H9 (cell line): ENCODE measurements around the gene CSMD2. TPM values are rescaled to one million over a fixed set of nuclear protein-coding genes. Genes with fewer than 3 reads are reported as not detected.

Source experiments
- DNase-seq: peaks from one replicate; pipeline ENCODE4 v3.0.0-alpha.2; 2017
- H2AFZ ChIP-seq: one replicate; pipeline ENCODE4 v1.6.1; 2013; ENCODE audit warnings: mild to moderate bottlenecking, low read length, control low read depth, moderate library complexity
- H2AK5ac ChIP-seq: 2 replicates; pipeline ENCODE4 v1.6.1; 2013; ENCODE audit warnings: low read length, control low read depth, mixed read lengths; ENCODE audit not compliant: insufficient read length
- H2BK120ac ChIP-seq: one replicate; pipeline ENCODE4 v1.6.1; 2013; ENCODE audit warnings: low read depth, mild to moderate bottlenecking, low read length, control low read depth, inconsistent platforms; ENCODE audit not compliant: poor library complexity, severe bottlenecking
- H2BK12ac ChIP-seq: 2 replicates; pipeline ENCODE4 v1.6.1; 2013; ENCODE audit warnings: low read length, control low read depth, mixed read lengths, low read depth; ENCODE audit not compliant: insufficient read length
- H2BK15ac ChIP-seq: 2 replicates; pipeline ENCODE4 v1.6.1; 2013; ENCODE audit warnings: low read depth, low read length, control low read depth
- H2BK20ac ChIP-seq: one replicate; pipeline ENCODE4 v1.6.1; 2013; ENCODE audit warnings: low read depth, mild to moderate bottlenecking, low read length, control low read depth, inconsistent platforms; ENCODE audit not compliant: poor library complexity, severe bottlenecking
- H2BK5ac ChIP-seq: 2 replicates; pipeline ENCODE4 v1.6.1; 2013; ENCODE audit warnings: low read length, control low read depth, mixed read lengths; ENCODE audit not compliant: insufficient read length
- H3K14ac ChIP-seq: 2 replicates; pipeline ENCODE4 v1.6.1; 2013; ENCODE audit warnings: low read length, control low read depth; ENCODE audit not compliant: insufficient read depth
- H3K18ac ChIP-seq: 2 replicates; pipeline ENCODE4 v1.6.1; 2013; ENCODE audit warnings: low read depth, mild to moderate bottlenecking, mixed read lengths, low read length, control low read depth; ENCODE audit not compliant: insufficient read length
- H3K23ac ChIP-seq: 2 replicates; pipeline ENCODE4 v1.6.1; 2013; ENCODE audit warnings: low read length, control low read depth, mixed read lengths, low read depth; ENCODE audit not compliant: insufficient read length
- H3K23me2 ChIP-seq: 2 replicates; pipeline ENCODE4 v1.6.1; 2013; ENCODE audit warnings: low read depth, mild to moderate bottlenecking, mixed read lengths, low read length, control low read depth; ENCODE audit not compliant: insufficient read length, poor library complexity, severe bottlenecking
- H3K27ac ChIP-seq: 2 replicates; pipeline ENCODE4 v1.5.1; 2013; ENCODE audit warnings: low read length, control low read depth, mixed read lengths, low read depth; ENCODE audit not compliant: insufficient read length
- H3K27me3 ChIP-seq: 2 replicates; pipeline ENCODE4 v1.6.1; 2013; ENCODE audit warnings: low read length, control low read depth, inconsistent platforms; ENCODE audit not compliant: insufficient read depth
- H3K4ac ChIP-seq: 2 replicates; pipeline ENCODE4 v1.6.1; 2013; ENCODE audit warnings: low read depth, mild to moderate bottlenecking, control low read depth, inconsistent platforms, low read length, moderate library complexity
- H3K4me1 ChIP-seq: 2 replicates; pipeline ENCODE4 v1.6.1; 2013; ENCODE audit warnings: low read length, control low read depth, inconsistent platforms; ENCODE audit not compliant: insufficient read depth
- H3K4me2 ChIP-seq: 2 replicates; pipeline ENCODE4 v1.6.1; 2013; ENCODE audit warnings: low read length, control low read depth, mixed read lengths; ENCODE audit not compliant: insufficient read length, insufficient read depth
- H3K56ac ChIP-seq: 2 replicates; pipeline ENCODE4 v1.6.1; 2013; ENCODE audit warnings: low read depth, mild to moderate bottlenecking, mixed read lengths, low read length, control low read depth; ENCODE audit not compliant: insufficient read length
- H3K79me1 ChIP-seq: 2 replicates; pipeline ENCODE4 v1.6.1; 2013; ENCODE audit warnings: low read depth, mild to moderate bottlenecking, moderate library complexity, low read length, control low read depth, inconsistent platforms; ENCODE audit not compliant: insufficient read depth, poor library complexity, severe bottlenecking
- H3K79me2 ChIP-seq: 2 replicates; pipeline ENCODE4 v1.6.1; 2013; ENCODE audit warnings: low read length, control low read depth, inconsistent platforms; ENCODE audit not compliant: insufficient read depth
- H3K9ac ChIP-seq: 2 replicates; pipeline ENCODE4 v1.6.1; 2013; ENCODE audit warnings: low read length, control low read depth, mixed read lengths; ENCODE audit not compliant: insufficient read length; ENCODE audit errors: extremely low read depth
- H3K9me3 ChIP-seq: one replicate; pipeline ENCODE4 v1.6.1; 2013; ENCODE audit warnings: low read depth, low read length, inconsistent platforms; ENCODE audit not compliant: control insufficient read depth
- H3T11ph ChIP-seq: one replicate; pipeline ENCODE4 v1.6.1; 2013; ENCODE audit warnings: mild to moderate bottlenecking, low read length, control low read depth, inconsistent platforms
- H4K20me1 ChIP-seq: one replicate; pipeline ENCODE4 v1.6.1; 2013; ENCODE audit not compliant: control insufficient read depth, insufficient read length, insufficient read depth
- H4K5ac ChIP-seq: 2 replicates; pipeline ENCODE4 v1.6.1; 2013; ENCODE audit warnings: low read depth, mild to moderate bottlenecking, mixed read lengths, low read length, control low read depth; ENCODE audit not compliant: insufficient read length
- H4K8ac ChIP-seq: replicated peaks from 2 replicates; pipeline ENCODE4 v1.6.1; 2013; ENCODE audit warnings: low read length, control low read depth, mixed read lengths, low read depth; ENCODE audit not compliant: insufficient read length
- H4K91ac ChIP-seq: 2 replicates; pipeline ENCODE4 v1.6.1; 2013; ENCODE audit warnings: low read depth, mild to moderate bottlenecking, moderate library complexity, mixed read lengths, low read length, control low read depth; ENCODE audit not compliant: insufficient read length
- H3K27ac Mint-ChIP-seq, 3 experiments: 2 replicates in 2 of 3; 3 replicates in 1 of 3; pipeline ENCODE4 v1.8.0; 2020 to 2021; ENCODE audit warnings: mixed read lengths in 3 of 3, mild to moderate bottlenecking in 1 of 3, moderate library complexity in 1 of 3
- H3K27me3 Mint-ChIP-seq: 2 replicates; pipeline ENCODE4 v1.8.0; 2021; ENCODE audit warnings: low read depth, mild to moderate bottlenecking, moderate library complexity, mixed read lengths
- H3K36me3 Mint-ChIP-seq, 3 experiments: 2 replicates in 2 of 3; 3 replicates in 1 of 3; pipeline ENCODE4 v1.8.0; 2020 to 2021; ENCODE audit warnings: low read depth in 3 of 3, mixed read lengths in 3 of 3; ENCODE audit not compliant: insufficient read depth in 1 of 3
- H3K4me1 Mint-ChIP-seq, 2 experiments: 2 replicates each; pipeline ENCODE4 v1.8.0; 2020; ENCODE audit warnings: mixed read lengths in 2 of 2
- H3K4me3 Mint-ChIP-seq, 2 experiments: 2 replicates in 1 of 2; 3 replicates in 1 of 2; pipeline ENCODE4 v1.8.0; 2020 to 2021; ENCODE audit warnings: mild to moderate bottlenecking in 2 of 2, mixed read lengths in 2 of 2, moderate library complexity in 1 of 2
- H3K9me3 Mint-ChIP-seq, 2 experiments: 2 replicates in 1 of 2; 3 replicates in 1 of 2; pipeline ENCODE4 v1.8.0; 2020; ENCODE audit warnings: mild to moderate bottlenecking in 2 of 2, mixed read lengths in 2 of 2, moderate library complexity in 1 of 2
- WGBS: extraction: QIAGEN DNeasy Blood & Tissue Kit; methylation state at CpG from one replicate; pipeline ENCODE4 v1.1.7; 2013; ENCODE audit warnings: missing lambda C conversion rate, low lambda C conversion rate, mixed read lengths; ENCODE audit not compliant: insufficient read length; ENCODE audit errors: extremely low coverage; 5-methylcytosine and 5-hydroxymethylcytosine counted together
- total RNA-seq: library from RNA; stranded (reverse); gene quantifications from 2 replicates; pipeline ENCODE4 v1.2.1, GENCODE V29; 2021
- TF ChIP-seq, protein P1 (sequence below): fragments of 200-600 bp; sonication (generic); conservative IDR thresholded peaks from 3 replicates; pipeline ENCODE4 v1.8.0; 2021; ENCODE audit warnings: antibody characterized with exemption, mild to moderate bottlenecking

CSMD2 gene
- total RNA-seq, 1 experiment from 2014 or later: 6.4 TPM

GRCh38 chr1:34140011-34140676 is 24.9 kb downstream of the CSMD2 start:
- no peak overlapping the region for H3T11ph ChIP-seq
- H3K4me3 Mint-ChIP-seq: no peak overlapping the region; a peak in 1 of 5 replicates
- no peak overlapping the region for H2AFZ ChIP-seq
- H2BK120ac ChIP-seq: no peak overlapping the region
- H4K91ac ChIP-seq: no peak overlapping the region
- H3K14ac ChIP-seq: no peak overlapping the region
- no peak overlapping the region for H2AK5ac ChIP-seq
- no peak overlapping the region for H2BK5ac ChIP-seq
- no peak overlapping the region for H3K9ac ChIP-seq
- H2BK12ac ChIP-seq: no peak overlapping the region
- no peak overlapping the region for H3K18ac ChIP-seq
- H3K27ac Mint-ChIP-seq: peak overlapping the region in 2 of 3 experiments; percentile 58 to 68; a peak in 4 of 7 replicates
- H3K4me1 Mint-ChIP-seq: peaks cover 18 to 19% of the 10 kb centered on the region in 2 experiments
- H3K79me1 ChIP-seq: no peaks in the 10 kb centered on the region
- H3K27ac ChIP-seq: no peak overlapping the region
- no peaks in the 10 kb centered on the region for H3K27me3 ChIP-seq
- H3K23me2 ChIP-seq: no peaks in the 10 kb centered on the region
- peaks cover 2% of the 10 kb centered on the region for H4K20me1 ChIP-seq
- no CpG with 5 or more reads among the region's 7 CpGs for WGBS
- H2BK15ac ChIP-seq: no peak overlapping the region
- H3K23ac ChIP-seq: no peak overlapping the region
- no peaks in the 10 kb centered on the region for H3K9me3 Mint-ChIP-seq
- H2BK20ac ChIP-seq: no peak overlapping the region
- no peaks in the 10 kb centered on the region for H3K9me3 ChIP-seq
- peaks cover 0 to 5% (median 2%) of the 10 kb centered on the region in 3 experiments; a peak in 2 of 7 replicates for H3K36me3 Mint-ChIP-seq
- TF ChIP-seq, protein P1, sequence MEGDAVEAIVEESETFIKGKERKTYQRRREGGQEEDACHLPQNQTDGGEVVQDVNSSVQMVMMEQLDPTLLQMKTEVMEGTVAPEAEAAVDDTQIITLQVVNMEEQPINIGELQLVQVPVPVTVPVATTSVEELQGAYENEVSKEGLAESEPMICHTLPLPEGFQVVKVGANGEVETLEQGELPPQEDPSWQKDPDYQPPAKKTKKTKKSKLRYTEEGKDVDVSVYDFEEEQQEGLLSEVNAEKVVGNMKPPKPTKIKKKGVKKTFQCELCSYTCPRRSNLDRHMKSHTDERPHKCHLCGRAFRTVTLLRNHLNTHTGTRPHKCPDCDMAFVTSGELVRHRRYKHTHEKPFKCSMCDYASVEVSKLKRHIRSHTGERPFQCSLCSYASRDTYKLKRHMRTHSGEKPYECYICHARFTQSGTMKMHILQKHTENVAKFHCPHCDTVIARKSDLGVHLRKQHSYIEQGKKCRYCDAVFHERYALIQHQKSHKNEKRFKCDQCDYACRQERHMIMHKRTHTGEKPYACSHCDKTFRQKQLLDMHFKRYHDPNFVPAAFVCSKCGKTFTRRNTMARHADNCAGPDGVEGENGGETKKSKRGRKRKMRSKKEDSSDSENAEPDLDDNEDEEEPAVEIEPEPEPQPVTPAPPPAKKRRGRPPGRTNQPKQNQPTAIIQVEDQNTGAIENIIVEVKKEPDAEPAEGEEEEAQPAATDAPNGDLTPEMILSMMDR: no peak
- no peak overlapping the region for H4K5ac ChIP-seq
- H3K27me3 Mint-ChIP-seq: no peaks in the 10 kb centered on the region
- no peak overlapping the region for H3K56ac ChIP-seq
- no peak overlapping the region for H3K4me2 ChIP-seq
- H3K4me1 ChIP-seq: no peaks in the 10 kb centered on the region; the same call in 1 of the 2 replicates
- no peak overlapping the region for H4K8ac ChIP-seq
- no peak for DNase-seq
- no peak overlapping the region for H3K4ac ChIP-seq
- no peaks in the 10 kb centered on the region for H3K79me2 ChIP-seq
